HG02884 (cell line): ENCODE data around the gene ADARB2.

Source experiments
- ATAC-seq: cut with Tn5 transposase; IDR thresholded peaks from one replicate; pipeline ENCODE4 v1.9.1; 2021; ENCODE audit warnings: mild to moderate bottlenecking, moderate library complexity; ENCODE audit not compliant: unreplicated experiment

Gene ADARB2

GRCh38 chr10:1736144-1736971 lies 967 bp downstream of the ADARB2 start:
- no peak for ATAC-seq

GRCh38 chr10:1735562-1735961 lies 1.8 kb downstream of the ADARB2 start:
- ATAC-seq = no peak

GRCh38 chr10:1734288-1734687 lies 3.0 kb downstream of the ADARB2 start:
- no peak for ATAC-seq

DNA sequence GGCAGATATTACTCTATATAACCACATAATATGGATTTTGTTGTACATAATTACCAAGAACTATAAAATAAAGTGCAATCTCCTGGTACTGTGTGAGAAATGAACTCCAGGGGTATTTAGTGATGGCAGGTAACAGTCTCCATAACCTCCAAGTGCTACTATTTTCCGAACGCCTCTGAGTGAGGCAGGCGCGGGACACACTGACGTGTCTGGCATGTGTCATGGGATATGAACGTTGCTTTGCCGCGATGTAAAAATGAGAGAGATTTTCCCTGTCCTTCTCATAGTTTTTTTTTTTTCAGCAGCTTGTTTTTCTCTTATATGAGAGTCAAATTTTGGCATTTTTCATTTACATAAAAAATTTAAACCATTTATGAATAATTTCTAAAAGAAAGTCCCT lies 3.6 kb downstream of the ADARB2 start:
- no peak for ATAC-seq

DNA sequence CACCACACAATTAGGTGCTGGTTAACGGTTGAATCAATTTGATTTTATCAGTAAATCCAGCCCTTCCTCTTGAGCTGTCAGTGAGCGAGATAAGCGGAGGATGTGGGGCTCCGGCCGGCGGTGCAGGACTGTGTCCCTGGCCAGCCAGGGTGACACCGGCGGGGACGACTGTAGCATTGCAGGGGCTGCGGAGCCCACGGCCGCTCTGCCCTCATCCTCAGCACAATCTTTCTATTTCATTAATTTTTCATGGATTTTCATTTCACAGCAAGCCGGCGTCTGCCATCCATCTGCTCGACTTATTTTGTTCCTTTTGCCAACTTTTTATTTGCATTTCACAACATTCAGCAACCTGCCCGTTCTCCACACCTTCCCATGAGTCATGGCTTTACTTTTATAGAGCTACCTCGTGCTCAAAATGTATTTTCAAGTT lies 4.7 kb downstream of the ADARB2 start:
- ATAC-seq = no peak

DNA sequence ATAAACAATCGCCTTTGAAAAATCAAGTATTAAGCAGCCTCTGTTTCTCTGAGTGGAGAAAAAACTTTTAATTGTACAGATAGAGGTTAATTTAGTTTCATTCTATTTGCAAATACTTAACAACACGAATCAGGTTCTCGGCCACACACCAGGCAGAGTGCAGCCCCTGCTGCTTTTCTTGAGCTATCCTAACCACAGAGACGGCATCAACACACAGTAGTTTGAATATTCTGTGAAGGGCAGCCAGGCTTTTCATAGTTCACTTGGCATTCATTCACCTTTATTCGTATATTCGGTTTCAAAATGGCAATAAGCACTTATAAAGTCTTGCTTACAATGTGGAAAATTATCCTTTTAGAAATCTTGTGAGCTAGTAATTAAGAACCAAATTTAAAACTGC lies 5.7 kb downstream of the ADARB2 start:
- ATAC-seq = no peak

- no peak for ATAC-seq
Observed at GRCh38 chr10:1729751-1730150, 7.6 kb downstream of the ADARB2 start.

GRCh38 chr10:1726861-1727260 lies 10.5 kb downstream of the ADARB2 start:
- ATAC-seq = no peak

DNA sequence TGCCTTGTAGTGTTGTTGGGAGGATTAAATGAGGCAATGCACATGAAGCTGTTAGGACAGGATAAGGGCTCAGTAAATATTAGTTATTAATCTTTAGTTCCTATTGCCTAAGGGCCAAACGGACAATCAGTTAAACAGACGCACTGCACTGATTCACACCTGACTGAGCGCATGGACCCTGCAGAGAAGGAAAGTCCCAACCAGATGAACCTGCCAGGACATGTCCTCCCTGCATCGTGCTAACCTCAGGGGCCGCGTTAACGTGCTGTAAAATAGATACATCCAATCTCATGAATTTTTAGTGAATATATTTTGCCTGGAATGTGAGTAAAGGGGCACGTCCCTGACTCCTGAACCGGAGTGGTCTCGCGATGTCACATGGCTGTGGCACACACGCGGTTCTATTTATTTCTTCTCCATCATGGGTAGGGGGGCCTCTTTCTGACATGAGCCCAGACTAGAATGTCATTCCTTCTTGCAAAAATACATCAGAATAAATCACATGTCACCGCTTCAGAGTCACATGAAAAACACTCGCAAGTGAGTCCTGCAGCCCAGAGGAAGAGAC lies 12.3 kb downstream of the ADARB2 start:
- ATAC-seq = no peak

DNA sequence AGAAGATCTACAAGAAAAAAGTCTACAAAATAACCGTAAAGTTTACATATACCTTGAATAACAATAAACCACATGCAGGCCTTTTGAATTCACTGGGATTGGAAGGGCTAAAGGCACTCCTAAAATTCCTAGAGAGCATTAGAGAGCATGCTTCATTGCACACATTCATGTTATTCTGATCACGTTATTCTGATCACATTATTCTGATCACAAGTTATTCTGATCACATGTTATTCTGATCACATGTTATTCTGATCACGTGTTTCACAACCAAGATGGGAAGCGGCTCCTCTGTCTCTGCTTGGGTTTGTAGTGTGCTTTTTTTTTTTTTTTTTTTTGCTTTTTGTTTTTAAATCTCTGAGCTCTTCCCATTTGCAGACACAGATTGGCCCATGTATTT lies 20.5 kb downstream of the ADARB2 start:
- no peak for ATAC-seq

GRCh38 chr10:1715821-1716220 lies 21.5 kb downstream of the ADARB2 start:
- ATAC-seq = peak; percentile 54

DNA sequence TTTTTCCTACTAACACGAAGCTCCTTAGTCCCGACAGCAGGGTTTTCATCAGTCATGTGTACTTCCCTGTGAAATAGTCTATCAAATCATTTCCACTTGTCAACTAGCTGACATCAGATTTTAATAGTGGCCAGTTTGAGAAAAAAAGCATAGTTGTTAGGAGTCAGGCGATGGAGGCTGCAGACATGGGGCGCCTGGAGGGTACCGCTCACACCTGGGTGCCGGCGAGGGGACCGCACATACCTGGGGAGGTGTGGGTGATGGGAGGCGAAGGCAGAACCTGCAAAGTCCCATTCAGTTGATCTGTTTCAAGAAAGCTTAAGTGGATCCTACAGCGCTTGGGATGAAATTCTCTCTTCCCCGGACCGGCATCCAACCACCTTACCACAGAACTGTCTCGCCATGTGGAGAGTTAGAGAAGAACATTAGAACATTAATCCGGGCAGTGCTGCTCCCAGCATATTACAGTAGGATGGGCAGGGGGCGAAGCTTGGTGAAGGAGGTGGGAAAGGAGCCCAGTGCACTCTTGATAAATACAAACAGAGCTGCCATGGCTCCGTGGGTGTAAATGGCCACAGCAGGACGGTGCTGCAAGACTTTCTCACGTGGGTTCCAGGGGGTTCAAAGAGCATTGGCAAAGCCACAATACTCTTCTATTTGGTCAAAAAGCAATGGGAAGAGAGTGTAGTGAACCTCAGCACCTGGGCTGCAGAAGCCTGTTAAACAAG lies 24.2 kb downstream of the ADARB2 start:
- ATAC-seq = no peak

GRCh38 chr10:1712314-1712713 lies 25.0 kb downstream of the ADARB2 start:
- ATAC-seq = peak; percentile 42

DNA sequence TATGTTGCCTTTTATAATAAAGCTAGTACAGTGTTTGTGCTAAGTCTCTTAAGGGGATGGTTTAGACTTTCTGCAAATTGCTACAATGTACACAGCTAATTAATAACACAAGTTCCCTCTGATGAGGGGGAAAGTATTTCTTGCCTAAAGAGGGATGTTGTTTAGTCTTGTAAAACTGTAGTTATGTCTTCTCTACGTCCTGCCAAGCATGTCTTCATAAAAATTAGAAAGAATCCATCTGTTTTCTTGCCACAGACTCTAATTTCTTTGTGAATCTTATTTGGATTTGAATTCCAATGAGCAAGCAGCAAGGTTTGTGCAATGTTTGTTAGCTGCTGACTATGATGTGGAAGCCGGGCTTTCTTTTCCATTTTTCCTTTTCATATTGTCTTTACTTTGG lies 28.2 kb downstream of the ADARB2 start:
- no peak for ATAC-seq

DNA sequence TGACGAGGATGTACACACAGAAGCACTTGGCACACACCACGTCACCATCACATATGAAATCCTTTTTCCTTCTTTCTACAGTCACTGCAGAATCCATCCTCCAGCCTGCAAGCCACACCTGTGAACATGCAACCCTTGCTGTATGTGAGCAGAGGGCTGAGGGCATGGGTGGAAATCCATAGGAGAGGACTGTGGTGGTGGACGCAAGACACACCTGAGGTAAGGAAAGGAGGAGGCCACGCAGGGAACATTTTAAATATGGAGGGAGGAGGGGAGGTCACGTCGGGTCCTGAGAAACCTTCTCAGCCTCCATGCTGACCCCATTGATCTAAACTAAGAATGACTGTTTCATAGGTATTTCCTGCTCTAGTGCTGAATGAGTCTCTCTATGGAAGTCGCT lies 28.6 kb downstream of the ADARB2 start:
- ATAC-seq = no peak

- ATAC-seq = no peak
Observed at GRCh38 chr10:1706711-1707110, 30.6 kb downstream of the ADARB2 start.

DNA sequence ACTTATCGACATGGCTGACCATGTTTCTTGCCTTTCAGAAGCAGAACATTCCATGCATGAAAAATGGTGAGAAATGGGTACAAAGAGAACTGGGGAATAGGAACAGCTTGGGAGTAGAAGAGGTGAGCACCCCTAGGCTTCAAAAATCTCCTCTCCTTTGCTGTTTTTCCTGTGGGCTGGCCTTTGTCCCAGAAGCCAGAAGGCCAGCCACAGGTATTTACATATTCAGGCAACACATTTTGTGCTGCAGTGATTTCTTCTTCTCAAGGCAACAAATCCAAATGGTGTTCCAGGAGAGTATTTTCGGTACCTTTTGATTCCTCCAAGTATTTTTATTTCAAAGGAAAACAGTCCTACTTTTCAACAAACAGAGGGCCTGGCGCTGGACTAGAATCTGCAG lies 31.1 kb downstream of the ADARB2 start:
- ATAC-seq = no peak

- no peak for ATAC-seq
Observed at GRCh38 chr10:1698185-1698584, 39.1 kb downstream of the ADARB2 start.

- ATAC-seq = no peak
Observed at GRCh38 chr10:1696106-1696505, 41.2 kb downstream of the ADARB2 start.

DNA sequence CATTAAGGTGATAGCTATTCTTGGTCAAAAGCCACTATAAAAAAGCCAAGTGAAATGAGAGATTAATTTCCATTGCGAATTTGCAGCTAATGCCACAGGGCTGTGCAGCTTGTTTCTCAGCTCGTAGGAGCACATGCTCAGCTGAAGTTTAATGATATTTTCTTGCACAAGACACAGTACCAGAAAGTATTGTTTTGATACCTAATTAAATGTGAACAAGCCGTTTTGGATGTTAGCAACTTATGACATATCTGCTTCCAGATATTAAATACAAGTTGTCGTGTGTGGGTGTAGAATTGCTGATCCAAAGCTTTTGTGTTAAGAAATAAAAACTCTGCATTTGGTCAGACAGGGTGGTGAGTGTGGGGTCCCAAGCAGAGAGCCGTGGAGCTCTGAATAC lies 47.2 kb downstream of the ADARB2 start:
- no peak for ATAC-seq

GRCh38 chr10:1688531-1688930 lies 48.8 kb downstream of the ADARB2 start:
- ATAC-seq = no peak

DNA sequence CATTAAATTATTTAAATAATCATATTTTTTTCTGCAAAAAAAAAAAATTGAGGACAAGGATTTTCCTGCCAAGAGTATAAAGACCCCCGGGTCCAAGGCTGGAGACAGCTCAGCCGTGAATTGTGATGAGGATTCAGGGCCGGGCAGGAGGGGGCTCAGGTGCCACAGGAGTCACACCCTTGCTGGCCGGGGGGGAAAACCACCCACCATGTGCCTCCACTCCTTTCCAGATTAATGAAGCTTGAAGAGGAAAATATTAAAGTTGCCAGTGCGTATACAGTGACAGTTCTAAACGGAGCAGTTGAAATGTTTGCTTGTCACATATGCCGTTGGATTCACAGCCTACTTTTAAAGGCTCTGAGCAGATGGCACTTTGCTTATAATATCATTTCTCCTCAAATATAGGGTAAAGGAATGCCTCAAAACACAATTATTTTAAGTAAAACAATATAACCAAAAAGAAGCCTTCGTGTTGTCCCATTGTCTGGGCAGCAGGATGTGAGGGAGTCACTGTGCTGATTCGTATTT lies 49.6 kb downstream of the ADARB2 start:
- ATAC-seq = no peak
